H1 (cell line): Measurements from ENCODE around the gene TOGARAM1. TPM values are rescaled to one million over a fixed set of nuclear protein-coding genes. Genes with fewer than 3 reads are reported as not detected.

Source experiments
- JUND ChIP-seq: IDR thresholded peaks from 2 replicates; pipeline ENCODE4 v1.6.1; 2011; ENCODE audit warnings: mild to moderate bottlenecking, improper control_type of control experiment, low read length
- MAFK ChIP-seq: IDR thresholded peaks from 2 replicates; pipeline ENCODE4 v1.6.1; 2012; ENCODE audit warnings: low read depth, mild to moderate bottlenecking, improper control_type of control experiment, low read length
- SP4 ChIP-seq: IDR thresholded peaks from 2 replicates; pipeline ENCODE4 v1.6.1; 2012; ENCODE audit warnings: low read length, inconsistent platforms
- SUZ12 ChIP-seq: fragments of 200-600 bp; sonication (generic); IDR thresholded peaks from 2 replicates; pipeline ENCODE4 v1.6.1; 2012; ENCODE audit warnings: mild to moderate bottlenecking, inconsistent platforms, low read length, moderate library complexity, mixed read lengths
- polyA plus RNA-seq, 7 experiments: library from polyadenylated mRNA; depleted of rRNA in 3 of 7; stranded (reverse) in 5 of 7; unstranded in 2 of 7; fragments of >200 nt in 5 of 7; fragments of 200-250 nt in 2 of 7; gene quantifications; 1 replicate in 5 of 7; 2 replicates in 1 of 7; 4 replicates in 1 of 7; pipeline versions ENCODE4 v1.2.1 to v1.2.3, GENCODE V29; 2011 to 2013; ENCODE audit warnings: missing spikeins in 2 of 7, mixed read lengths in 2 of 7
- total RNA-seq: library from RNA; stranded (reverse); fragmentation: NEBNext Ultra II Directional; extraction: Animal tissue kit (Norgen Biotek cat#: 25700); gene quantifications from 2 replicates; pipeline ENCODE4 v1.2.1, GENCODE V29; 2021

Gene TOGARAM1
- total and polyA plus RNA-seq, 2 of the 8 experiments (the other 6 are each of a cell fraction or from before 2014, with no cell fraction given) = 2.5 to 6.8 TPM

GRCh38 chr14:44940211-44940610 is 21.8 kb upstream of the TOGARAM1 start (continued):
- TF ChIP-seq JUND = no peak
- no peak for TF ChIP-seq SP4
- no peak for TF ChIP-seq MAFK
- no peak for TF ChIP-seq SUZ12
